Natural killer cell (primary cell): Measurements from ENCODE around the gene PON3. TPM values are rescaled to one million over a fixed set of nuclear protein-coding genes. Genes with fewer than 3 reads are reported as not detected.

Experiments
- ATAC-seq, 3 donors: fragments of 150-1000 bp in 2 of 3; fragments of 200-7000 bp in 1 of 3; cut with Tn5 transposase; 1 replicate in 1 of 3; 2 replicates in 2 of 3; pipeline ENCODE4 v1.10.0; 2021; ENCODE audit warnings: mild to moderate bottlenecking in 2 of 3, moderate library complexity in 2 of 3
- DNase-seq, 2 donors: peaks; one replicate each; pipeline versions ENCODE4 v3.0.0 to v3.0.0-alpha.2; 2013 to 2021; ENCODE audit warnings: mixed read lengths in 1 of 2
- H3K27ac ChIP-seq: one replicate; pipeline ENCODE4 v1.5.1; 2013; ENCODE audit warnings: mild to moderate bottlenecking, low read length
- H3K27me3 ChIP-seq: one replicate; pipeline ENCODE4 v1.6.1; 2013; ENCODE audit warnings: low read length; ENCODE audit not compliant: control insufficient read depth, insufficient read depth
- H3K36me3 ChIP-seq: one replicate; pipeline ENCODE4 v1.6.1; 2013; ENCODE audit warnings: low read length; ENCODE audit not compliant: control insufficient read depth, insufficient read depth
- H3K4me1 ChIP-seq: one replicate; pipeline ENCODE4 v1.6.1; 2013; ENCODE audit warnings: low read length; ENCODE audit not compliant: control insufficient read depth, insufficient read depth
- H3K4me3 ChIP-seq: one replicate; pipeline ENCODE4 v1.5.1; 2013; ENCODE audit warnings: low read length
- H3K9me3 ChIP-seq: one replicate; pipeline ENCODE4 v1.6.1; 2013; ENCODE audit warnings: low read length; ENCODE audit not compliant: control insufficient read depth, insufficient read depth
- H3K27ac Mint-ChIP-seq, 2 donors: one replicate each; pipeline ENCODE4 v1.8.0; 2022; ENCODE audit warnings: mild to moderate bottlenecking in 2 of 2, mixed read lengths in 2 of 2, moderate library complexity in 1 of 2
- H3K27me3 Mint-ChIP-seq, 2 donors: one replicate each; pipeline ENCODE4 v1.8.0; 2022; ENCODE audit warnings: low read depth in 2 of 2, mixed read lengths in 2 of 2
- H3K36me3 Mint-ChIP-seq: one replicate; pipeline ENCODE4 v1.8.0; 2022; ENCODE audit warnings: mixed read lengths
- H3K4me1 Mint-ChIP-seq, 2 donors: one replicate each; pipeline ENCODE4 v1.8.0; 2022; ENCODE audit warnings: mixed read lengths in 2 of 2
- H3K4me3 Mint-ChIP-seq: one replicate; pipeline ENCODE4 v1.8.0; 2022; ENCODE audit warnings: mild to moderate bottlenecking, moderate library complexity, mixed read lengths
- H3K9me3 Mint-ChIP-seq, 2 donors: one replicate each; pipeline ENCODE4 v1.8.0; 2022; ENCODE audit warnings: mixed read lengths in 2 of 2
- WGBS: methylation state at CpG from one replicate; pipeline ENCODE4 v1.1.7; 2013; ENCODE audit warnings: missing lambda C conversion rate; ENCODE audit not compliant: insufficient coverage; 5-methylcytosine and 5-hydroxymethylcytosine counted together
- intact Hi-C: fragments of 100-400 bp; cut with micrococcal nuclease; formaldehyde crosslinking; loops from one replicate; pipeline ENCODE4 v1.14.2; 2022
- total RNA-seq, 4 donors: library from RNA; stranded (reverse); fragments of 120-200 nt in 1 of 4; gene quantifications; one replicate each; pipeline versions ENCODE4 v1.2.3 to v1.2.4, GENCODE V29; 2013 to 2022
- TF ChIP-seq, protein P1 (sequence below): fragments of 200-600 bp; IDR thresholded peaks from one replicate; pipeline ENCODE4 v1.8.0; 2022; ENCODE audit warnings: antibody characterized with exemption

The PON3 gene
- total RNA-seq, 3 donors from 2014 or later (not counting 1 experiment from before 2014, with no cell fraction given) = not detected

DNA sequence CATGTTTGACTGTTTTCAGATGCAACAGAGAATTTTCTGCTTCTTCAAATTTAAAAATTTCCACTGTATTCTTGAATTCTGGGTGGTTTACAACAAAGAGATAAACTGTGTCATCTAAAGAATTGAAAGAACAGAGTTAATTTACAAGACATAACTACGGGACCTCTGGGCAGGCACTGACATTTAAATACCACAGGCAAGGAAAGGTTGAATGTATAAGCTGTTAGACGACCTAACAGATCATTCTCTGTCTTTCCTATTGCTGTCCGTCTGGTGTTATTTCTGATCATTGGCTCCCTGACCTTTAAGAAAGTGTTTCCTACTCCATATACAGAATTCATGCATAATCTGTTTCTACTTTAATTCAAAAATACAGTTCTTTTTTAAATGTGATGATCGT lies 15.5 kb upstream of the PON3 start:
- WGBS = 86% methylated on average over 4 of the region's 4 CpGs
- ATAC-seq (no peak), DNase-seq (no peak)
- no peak overlapping the region for H3K4me3 Mint-ChIP-seq
- Histone ChIP-seq H3K4me3 (no peak overlapping the region), H3K9me3 (no peaks in the 10 kb centered on the region), H3K27me3 (no peaks in the 10 kb centered on the region), H3K36me3 (peaks cover 9% of the 10 kb centered on the region), H3K4me1 (no peaks in the 10 kb centered on the region), H3K27ac (no peak overlapping the region)
- TF ChIP-seq, protein P1, sequence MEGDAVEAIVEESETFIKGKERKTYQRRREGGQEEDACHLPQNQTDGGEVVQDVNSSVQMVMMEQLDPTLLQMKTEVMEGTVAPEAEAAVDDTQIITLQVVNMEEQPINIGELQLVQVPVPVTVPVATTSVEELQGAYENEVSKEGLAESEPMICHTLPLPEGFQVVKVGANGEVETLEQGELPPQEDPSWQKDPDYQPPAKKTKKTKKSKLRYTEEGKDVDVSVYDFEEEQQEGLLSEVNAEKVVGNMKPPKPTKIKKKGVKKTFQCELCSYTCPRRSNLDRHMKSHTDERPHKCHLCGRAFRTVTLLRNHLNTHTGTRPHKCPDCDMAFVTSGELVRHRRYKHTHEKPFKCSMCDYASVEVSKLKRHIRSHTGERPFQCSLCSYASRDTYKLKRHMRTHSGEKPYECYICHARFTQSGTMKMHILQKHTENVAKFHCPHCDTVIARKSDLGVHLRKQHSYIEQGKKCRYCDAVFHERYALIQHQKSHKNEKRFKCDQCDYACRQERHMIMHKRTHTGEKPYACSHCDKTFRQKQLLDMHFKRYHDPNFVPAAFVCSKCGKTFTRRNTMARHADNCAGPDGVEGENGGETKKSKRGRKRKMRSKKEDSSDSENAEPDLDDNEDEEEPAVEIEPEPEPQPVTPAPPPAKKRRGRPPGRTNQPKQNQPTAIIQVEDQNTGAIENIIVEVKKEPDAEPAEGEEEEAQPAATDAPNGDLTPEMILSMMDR = no peak
- H3K4me1 Mint-ChIP-seq = no peaks in the 10 kb centered on the region
- no peaks in the 10 kb centered on the region for H3K27me3 Mint-ChIP-seq
- no peak overlapping the region for H3K27ac Mint-ChIP-seq
- H3K36me3 Mint-ChIP-seq = no peaks in the 10 kb centered on the region
- intact Hi-C loops = no loop called here
- H3K9me3 Mint-ChIP-seq = no peaks in the 10 kb centered on the region

DNA sequence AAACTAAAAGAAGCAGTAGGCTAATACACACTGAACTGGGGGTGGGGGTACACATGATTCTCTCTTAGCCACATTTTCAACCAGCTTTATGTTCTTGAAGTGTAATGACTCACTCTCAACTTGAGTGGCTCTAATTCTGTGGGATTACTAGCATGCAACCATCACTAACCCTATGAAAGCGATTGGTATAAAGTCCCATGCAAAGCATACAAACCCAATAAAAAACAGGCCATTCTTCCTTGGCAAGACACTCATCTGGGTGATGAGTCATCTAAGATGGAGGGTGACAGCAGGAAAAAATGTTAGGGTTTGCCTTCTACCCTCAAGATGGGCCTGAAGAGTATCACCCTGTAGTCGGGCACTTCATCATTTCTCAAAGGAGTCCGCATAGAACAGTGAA lies 14.9 kb upstream of the PON3 start:
- H3K4me3 Mint-ChIP-seq = no peak overlapping the region
- ATAC-seq (no peak), DNase-seq (no peak)
- no peaks in the 10 kb centered on the region for H3K9me3 Mint-ChIP-seq
- Histone ChIP-seq H3K36me3 (peaks cover 9% of the 10 kb centered on the region), H3K4me3 (no peak overlapping the region), H3K4me1 (no peaks in the 10 kb centered on the region), H3K27me3 (no peaks in the 10 kb centered on the region), H3K27ac (no peak overlapping the region), H3K9me3 (no peaks in the 10 kb centered on the region)
- no peaks in the 10 kb centered on the region for H3K4me1 Mint-ChIP-seq
- H3K27ac Mint-ChIP-seq = no peak overlapping the region
- H3K36me3 Mint-ChIP-seq = no peaks in the 10 kb centered on the region
- 100% methylated on average over 2 of the region's 3 CpGs for WGBS
- intact Hi-C loops = no loop called here
- no peaks in the 10 kb centered on the region for H3K27me3 Mint-ChIP-seq
- TF ChIP-seq, protein P1 = no peak

- Histone ChIP-seq H3K9me3 (no peaks in the 10 kb centered on the region), H3K27me3 (no peaks in the 10 kb centered on the region), H3K36me3 (peaks cover 15% of the 10 kb centered on the region), H3K27ac (no peak overlapping the region), H3K4me3 (no peak overlapping the region), H3K4me1 (no peaks in the 10 kb centered on the region)
- Mint-ChIP-seq H3K4me1 (no peaks in the 10 kb centered on the region), H3K4me3 (no peak overlapping the region), H3K27ac (no peak overlapping the region), H3K9me3 (no peaks in the 10 kb centered on the region), H3K27me3 (no peaks in the 10 kb centered on the region), H3K36me3 (no peaks in the 10 kb centered on the region)
- intact Hi-C loops = no loop called here
- WGBS = 92% methylated on average over 2 of the region's 2 CpGs
- DNase-seq (no peak), ATAC-seq (no peak)
- TF ChIP-seq, protein P1 = no peak
Observed at GRCh38 chr7:95407751-95408150, 11.6 kb upstream of the PON3 start.

DNA sequence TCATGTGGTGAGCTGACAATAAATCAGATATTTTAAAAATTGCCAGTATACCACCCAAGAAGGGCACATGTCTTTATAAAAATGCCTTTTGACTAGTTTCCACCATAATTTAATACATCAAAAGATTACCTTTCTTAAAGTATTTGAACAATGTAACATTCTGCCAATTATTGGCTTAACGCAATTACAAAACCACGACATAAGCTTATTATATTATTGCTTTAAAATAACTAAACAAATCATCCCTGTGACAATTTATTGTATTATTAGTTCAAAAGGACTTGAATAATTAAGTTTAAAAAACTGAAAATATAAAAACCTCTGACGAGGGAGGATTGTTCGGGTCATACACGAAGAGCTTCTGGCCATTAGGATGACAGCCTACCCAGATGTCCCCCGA lies 9.6 kb upstream of the PON3 start:
- no peaks in the 10 kb centered on the region for H3K36me3 Mint-ChIP-seq
- no peaks in the 10 kb centered on the region for H3K9me3 Mint-ChIP-seq
- no peaks in the 10 kb centered on the region for H3K27me3 Mint-ChIP-seq
- H3K4me3 Mint-ChIP-seq = no peak overlapping the region
- no peaks in the 10 kb centered on the region for H3K4me1 Mint-ChIP-seq
- Histone ChIP-seq H3K27ac (no peak overlapping the region), H3K27me3 (no peaks in the 10 kb centered on the region), H3K4me3 (no peak overlapping the region), H3K9me3 (no peaks in the 10 kb centered on the region), H3K4me1 (no peaks in the 10 kb centered on the region), H3K36me3 (peaks cover 9% of the 10 kb centered on the region)
- intact Hi-C loops = no loop called here
- ATAC-seq (no peak), DNase-seq (no peak)
- no peak overlapping the region for H3K27ac Mint-ChIP-seq
- TF ChIP-seq, protein P1 = no peak
- 100% methylated on average over 3 of the region's 6 CpGs for WGBS
